ENCODE results near the gene AP4S1.

GRCh38 chr14:31075144-31075543 is 49.7 kb downstream of the AP4S1 start:
- TF ChIP-seq CTCF (IDR thresholded peaks at IDR 0.05) (no peak), POLR2A (IDR thresholded peaks at IDR 0.05) (no peak)
